GM12892 (cell line): ENCODE data around the gene SUN3.

Experiments used
- POLR2A ChIP-seq: IDR thresholded peaks from 2 replicates; pipeline ENCODE4 v1.6.1; 2011; ENCODE audit warnings: low read depth, low read length, control low read depth
- POLR2AphosphoS5 ChIP-seq: IDR thresholded peaks from 2 replicates; pipeline ENCODE4 v1.6.1; 2011; ENCODE audit warnings: low read depth, low read length, control low read depth
- TAF1 ChIP-seq: IDR thresholded peaks from 2 replicates; pipeline ENCODE4 v1.6.1; 2011; ENCODE audit warnings: low read depth, mild to moderate bottlenecking, control low read depth, low read length, borderline replicate concordance

DNA sequence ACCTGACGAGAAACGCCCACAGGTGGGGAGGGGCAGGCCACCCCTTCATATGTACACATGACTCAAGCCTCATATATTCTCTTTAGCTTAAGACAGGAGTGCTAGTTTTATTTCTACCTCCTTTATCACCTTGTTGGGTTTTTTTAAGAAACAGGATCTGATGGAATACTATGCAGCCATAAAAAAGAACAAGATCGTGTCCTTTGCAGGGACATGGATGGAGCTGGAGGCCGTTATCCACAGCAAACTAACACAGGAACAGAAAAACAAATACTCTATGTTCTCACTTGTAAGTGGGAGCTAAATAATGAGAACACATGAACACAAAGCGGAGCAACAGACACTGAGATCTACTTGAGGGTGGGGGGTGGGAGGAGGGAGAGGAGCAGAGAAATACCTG is 38.3 kb downstream of the SUN3 start:
- TF ChIP-seq TAF1 (no peak), POLR2A (no peak), POLR2AphosphoS5 (no peak)
